Activated gamma-delta T cell (primary cell): ENCODE results near the gene CIDEB.
"Not testable (repeated sequence)": the region's sequence is repeated elsewhere in the genome, so short reads cannot be mapped to it uniquely, and the experiment has no call there.

Source experiments
- DNase-seq: peaks from one replicate; lab custom pipeline; 2025; lab: John Stamatoyannopoulos, UW

The CIDEB gene

DNA sequence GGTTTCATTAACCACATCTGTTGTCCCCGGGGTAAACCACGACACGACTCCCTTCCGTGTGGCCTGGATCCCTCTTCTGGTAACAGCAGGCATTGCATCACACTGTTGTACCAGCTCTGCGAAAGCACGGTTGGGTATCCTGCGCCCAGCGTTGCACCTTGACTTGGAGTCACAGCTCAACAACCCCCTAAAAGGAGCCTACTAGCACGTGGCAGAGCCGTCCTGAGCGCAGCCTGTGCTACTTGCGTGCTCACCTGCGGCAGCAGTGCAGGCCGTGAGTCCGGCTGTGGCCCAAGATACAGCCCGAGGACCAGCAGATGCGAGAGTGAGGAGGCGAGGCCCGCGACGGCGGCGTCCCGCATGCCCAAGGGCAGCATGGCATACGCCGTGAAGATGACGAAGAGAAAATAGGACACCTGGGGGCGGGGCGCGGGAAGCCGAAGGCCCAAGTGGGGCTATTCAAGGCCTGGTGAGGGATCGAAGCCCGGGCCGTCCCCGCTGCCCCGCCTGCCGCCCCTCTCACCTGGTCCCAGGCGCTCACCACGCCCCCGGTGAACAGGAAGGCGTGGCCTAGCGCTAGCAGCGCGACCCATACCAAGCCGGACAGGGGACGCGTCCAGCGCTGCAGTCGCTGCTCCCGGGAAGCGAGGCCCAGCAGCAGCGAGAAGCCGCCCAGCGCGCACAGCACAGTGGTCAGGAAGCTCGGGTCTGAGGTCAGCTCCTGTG is 24.7 kb upstream of the CIDEB start:
- DNase-seq: peak; percentile 27

DNA sequence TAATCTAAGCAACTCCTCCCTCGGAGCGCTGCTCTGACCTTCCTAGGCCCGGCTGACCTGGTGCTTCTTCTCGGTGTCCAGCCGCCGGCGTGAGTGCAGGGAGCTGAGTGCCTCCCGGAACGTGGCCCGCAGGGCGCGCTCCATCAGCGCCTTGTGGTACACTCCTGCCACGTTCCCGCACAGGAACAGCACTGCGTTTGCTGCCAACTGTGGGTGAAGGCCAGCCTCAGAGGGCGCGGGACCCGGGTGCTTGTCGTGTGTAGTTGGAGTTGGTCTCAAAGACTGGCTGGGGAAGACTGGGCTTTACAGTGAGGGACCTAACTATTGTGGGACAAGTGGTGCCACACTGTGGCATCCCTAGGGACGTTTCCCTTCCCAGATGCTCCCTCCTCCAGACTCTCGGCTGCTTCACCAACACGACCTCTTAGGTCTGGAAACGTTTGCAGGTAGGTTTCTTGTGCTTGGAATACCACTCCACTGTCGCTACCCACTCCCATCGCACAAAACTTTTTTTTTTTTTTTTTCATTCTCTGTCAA is 24.0 kb upstream of the CIDEB start:
- no peak for DNase-seq

DNA sequence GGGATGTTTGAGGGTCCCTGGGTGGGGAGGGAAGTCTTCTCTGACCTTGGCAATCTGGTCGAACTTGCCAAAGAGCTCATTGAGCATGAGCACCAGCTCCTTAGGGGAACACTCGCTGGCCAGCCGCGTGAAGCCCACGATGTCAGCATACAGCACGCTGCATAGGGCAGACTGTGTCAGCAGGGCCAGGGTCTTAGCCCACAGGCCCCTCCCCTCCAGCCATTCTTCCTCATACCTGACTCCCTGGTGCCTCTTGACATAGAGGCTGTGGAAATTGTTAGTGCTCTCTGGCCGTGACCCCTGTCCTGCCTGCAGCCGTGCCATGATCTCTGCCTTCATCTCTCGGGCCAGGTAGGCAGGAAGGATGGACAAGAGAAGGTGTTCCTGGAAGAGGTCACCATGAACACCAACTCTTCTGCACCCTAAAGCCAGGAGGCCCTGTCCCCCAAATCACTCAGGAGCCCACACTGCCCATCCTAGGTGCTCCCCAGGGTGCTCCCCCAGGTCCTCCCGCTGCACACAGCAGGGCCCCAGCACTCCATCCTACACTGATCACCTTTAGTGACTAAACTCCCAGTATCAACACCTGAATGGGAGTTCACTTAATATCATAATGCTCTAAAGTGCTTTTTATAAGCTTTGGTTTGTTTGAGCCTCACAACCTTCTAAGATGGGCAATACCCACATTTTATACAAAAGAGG is 23.3 kb upstream of the CIDEB start:
- no peak for DNase-seq

DNA sequence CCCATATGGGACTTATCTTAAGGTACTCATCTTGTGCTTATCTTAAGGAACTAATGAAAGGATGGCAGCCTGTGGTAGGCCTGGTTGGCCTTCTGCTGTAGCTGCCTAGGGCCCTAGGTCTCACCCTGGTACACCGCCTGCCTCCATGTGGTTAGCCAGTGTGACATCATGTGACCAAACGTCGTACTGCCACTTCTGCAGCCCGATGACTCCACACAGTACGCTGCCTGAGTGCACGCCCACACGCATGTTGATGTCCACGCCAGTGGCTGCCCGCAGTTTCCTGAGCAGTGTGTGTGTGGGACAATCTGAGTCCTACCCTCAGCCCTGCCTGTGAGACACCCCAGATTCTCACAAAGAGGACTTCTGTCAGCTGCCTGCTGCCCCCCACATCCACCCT is 22.0 kb upstream of the CIDEB start:
- peak; percentile 49 for DNase-seq

DNA sequence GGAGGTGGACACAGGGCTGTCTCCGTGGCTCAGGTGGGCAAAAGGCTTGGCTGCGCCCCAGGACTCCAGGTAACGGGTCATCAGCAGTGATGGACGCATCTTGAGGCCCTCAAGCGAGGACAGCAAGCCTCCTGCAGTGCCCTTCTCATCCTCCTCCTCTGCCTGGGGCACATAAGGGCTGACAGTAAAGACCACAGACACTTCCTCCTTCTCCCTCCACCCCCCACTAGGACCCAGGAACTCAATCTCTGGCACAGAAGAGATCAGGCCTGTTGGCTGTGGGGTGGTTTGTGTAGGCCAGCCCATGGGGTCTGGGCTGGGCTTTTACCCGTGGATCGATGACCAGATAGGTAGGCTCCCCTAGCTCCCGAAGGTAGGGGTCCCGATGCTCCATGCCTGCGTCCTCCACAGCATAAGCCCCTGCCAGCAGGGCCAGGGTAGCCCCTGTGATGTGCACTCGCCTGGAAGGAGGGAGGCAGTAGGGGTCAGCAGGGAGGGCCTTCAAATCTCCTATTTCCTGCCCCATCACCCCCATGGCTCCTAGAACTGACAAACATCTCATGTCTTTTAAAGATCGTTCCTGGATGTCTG is 21.4 kb upstream of the CIDEB start:
- DNase-seq: no peak

DNA sequence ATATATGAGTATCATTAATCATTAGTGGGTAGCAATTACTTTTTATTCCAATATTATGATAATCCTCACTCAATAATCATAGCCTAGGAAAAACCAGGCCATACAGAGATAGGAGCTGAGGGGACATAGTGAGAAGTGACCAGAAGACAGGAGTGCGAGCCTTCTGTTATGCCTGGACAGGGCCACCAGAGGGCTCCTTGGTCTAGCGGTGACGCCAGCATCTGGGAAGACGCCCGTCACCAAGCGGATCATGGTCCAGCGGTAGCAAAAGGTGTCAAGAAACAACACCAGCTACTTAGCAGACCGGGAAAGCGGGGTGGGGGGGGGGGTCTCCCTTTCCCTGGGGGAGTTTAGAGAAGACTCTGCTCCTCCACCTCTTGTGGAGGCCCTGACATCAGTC is 20.1 kb upstream of the CIDEB start:
- DNase-seq: not testable (repeated sequence)

DNA sequence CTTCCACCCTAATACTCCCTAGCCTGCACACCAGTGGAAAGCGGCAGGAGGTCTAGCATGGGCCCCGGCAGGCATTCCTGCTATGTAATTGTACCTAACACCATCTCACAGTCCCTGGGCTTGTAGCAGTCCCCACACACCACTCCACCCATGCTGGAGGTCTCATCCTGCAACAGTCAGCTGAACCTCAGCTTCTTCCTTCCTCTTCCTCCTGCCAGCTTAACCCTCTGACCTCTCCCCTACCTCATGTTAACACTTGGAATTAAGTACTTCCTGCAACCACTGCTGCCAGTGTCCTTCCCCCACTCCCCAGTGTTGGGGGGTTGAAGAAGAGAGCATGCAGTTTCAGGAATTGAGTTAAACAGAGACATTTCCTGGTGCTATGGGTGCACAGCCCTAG is 19.5 kb upstream of the CIDEB start:
- no peak for DNase-seq

DNA sequence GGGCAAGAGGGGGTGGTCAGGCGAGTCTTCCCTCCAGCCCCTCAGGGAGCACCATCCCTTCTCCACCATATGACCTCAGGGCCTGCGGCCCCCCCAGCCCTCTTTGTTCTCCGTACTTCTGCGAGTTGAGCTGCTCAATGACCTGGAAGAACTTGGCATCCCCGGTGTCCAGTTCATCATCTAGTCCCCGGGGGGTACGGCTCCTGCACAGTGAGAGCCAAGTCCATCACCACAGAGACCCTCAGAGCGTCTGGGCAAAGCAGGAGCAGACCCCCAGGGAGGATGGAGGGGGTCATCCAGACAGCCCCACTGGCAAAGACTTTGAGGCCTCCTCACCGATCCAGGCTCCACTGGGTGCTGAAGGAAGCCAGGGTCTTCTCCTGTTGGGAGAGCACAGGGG is 18.2 kb upstream of the CIDEB start:
- no peak for DNase-seq

DNA sequence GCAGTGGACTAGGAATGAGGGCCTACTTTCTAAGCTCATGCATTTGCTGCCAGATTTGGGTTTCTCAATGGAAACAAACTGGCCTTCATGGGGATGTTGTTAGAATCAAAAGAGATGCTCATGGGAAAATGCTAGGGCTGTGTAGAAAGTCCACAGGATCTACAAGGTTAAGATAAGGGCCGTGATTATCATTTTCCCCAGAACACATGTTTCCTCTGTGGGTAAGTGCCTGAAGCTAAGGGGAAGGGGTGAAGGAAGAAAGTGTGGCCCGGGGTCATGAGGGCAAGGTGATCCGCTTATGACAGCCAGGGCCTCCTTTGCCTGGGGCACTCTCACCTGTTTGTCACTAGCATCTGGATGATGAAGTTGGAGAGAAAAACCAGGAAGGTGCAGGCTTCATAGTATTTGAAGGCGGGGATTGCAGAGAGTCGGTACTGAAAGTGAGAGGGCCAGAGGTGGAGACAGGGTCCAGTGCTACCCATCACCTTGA is 17.3 kb upstream of the CIDEB start:
- DNase-seq: no peak

DNA sequence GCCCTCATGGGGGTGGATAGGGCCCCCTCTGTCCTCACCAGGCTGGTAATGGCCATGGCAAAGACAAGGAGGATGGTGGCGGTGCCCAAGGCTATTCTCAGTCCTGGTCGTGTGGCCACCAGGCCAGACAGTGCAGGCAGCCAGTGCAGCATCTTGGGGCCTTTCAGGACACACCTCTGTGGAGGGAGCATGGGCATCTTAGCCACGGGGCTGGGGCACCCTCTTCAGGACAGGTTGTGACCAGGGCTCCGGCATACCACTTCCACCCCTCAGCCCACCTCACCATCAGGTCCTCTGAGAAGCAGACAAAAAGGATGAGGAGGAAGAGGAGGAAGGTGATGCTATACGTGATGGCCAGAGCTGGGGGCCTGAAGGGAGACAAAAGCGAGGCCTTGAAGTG is 16.2 kb upstream of the CIDEB start:
- no peak for DNase-seq

DNA sequence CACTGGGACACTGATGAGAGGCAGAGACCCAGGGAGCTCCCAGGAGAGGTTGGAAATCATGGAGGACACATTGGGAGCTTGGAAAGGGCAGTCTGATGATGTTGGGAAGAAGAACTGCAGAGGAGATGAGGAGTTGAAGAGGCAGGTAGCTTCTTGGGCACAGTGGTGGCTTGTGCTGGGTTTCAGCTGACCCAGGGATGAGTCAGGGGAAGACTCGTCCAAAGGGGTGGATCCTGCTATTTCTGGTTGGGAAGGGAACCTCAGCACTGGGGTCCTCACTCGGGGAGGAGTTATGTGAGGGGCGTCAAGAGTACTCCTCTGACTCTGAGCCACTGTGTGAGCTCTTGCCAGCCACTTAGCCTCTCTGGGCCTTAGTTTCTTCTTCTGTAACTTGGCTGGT is 15.6 kb upstream of the CIDEB start:
- no peak for DNase-seq

DNA sequence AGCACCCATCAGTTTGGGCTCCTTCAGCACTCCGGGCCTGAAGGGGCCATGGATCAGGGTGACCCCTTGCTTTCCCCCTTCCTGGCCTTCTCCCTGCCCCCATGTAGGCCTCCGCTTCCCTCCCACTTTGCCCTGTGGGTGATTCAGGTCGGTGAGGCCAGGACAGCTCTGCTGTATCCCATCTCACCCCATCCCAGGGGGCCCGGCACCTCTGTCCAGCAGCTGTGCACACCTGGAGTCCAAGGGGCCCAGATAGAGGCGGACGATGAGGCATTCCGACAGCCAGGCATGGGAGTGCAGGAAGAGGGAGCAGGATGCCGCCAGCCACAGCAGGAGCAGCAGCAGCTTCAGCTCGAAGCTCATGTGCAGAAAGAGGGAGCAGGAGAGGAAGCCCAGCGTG is 14.9 kb upstream of the CIDEB start:
- DNase-seq: no peak

DNA sequence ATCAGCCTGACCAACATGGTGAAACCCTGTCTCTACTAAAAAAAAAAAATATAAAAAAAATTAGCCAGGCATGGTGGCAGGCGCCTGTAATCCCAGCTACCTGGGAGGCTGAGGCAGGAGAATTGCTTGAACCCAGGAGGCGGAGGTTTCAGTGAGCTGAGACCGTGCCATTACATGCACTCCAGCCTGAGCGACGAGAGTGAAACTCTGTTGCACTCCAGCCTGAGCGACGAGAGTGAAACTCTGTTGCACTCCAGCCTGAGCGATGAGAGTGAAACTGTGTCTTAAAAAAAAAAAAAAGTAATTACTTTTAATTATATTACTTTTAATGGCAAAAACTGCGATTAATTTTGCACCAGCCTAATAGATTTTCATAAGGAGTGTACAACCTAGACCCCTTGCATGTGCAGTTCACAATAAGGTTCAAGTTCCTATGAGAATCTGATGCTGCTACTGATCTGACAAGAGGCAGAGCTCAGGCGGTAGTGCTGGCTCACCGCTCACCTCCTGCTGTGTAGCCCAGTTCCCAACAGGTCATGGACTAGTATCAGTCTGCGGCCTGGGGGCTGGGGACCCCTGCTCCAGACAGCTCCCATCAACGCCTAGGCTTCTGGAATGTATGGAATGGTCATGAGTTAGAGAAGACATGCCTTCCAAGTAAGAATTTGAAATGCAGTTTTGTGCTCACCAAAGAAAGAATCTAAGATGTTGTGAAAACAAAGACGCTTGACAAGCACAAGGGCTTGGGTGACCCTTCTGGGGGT is 13.6 kb upstream of the CIDEB start:
- DNase-seq: no peak

DNA sequence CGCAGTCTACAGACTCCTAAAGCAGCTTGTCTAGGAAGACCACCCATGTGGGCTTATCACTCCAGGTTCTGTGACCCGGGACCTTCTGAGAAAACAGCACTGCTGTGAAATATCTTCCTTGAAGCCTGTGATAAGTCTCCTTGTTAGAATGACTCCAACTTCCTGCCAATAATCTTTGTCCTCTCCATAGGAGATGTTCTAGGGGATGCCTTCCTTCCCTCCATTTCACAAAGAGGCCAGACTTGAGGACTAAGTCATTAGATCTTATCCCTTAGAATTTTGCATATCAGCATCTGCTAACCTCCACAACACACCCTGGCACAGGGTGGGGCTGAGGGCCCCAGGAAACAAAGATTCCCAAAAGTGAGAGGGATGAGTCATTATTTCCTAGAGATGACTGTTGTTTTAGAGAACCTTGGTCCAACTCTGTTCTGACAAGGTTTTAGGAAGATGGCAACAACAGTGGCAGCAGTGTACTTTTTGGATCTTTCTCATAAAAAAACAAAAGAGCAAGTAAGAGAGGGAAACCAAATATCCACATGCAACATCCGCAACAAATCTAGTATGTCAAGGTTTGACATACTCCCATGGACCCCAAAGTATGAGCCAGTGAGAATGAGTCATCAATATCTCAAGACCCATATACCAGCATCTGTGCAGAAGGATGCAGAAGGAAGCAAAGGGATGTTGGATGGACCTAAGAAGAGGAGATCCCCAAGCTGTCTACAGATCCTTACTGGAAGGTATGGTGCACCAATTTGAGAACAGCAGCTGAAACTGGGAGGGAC is 9.6 kb upstream of the CIDEB start:
- DNase-seq: no peak

DNA sequence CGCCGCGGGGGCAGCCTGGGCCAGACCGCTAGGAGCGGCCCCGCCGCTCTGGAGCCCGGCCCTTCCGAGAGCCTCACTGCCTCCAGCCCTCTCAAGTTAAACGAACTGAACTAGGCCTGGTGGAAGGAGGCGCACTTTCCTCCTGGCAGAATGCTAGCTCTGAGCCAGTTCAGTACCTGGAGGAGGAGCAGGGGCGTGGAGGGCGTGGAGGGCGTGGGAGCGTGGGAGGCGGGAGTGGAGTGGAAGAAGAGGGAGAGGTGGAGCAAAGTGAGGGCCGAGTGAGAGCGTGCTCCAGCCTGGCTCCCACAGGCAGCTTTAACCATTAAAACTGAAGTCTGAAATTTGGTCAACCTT is 8.8 kb upstream of the CIDEB start:
- no peak for DNase-seq

DNA sequence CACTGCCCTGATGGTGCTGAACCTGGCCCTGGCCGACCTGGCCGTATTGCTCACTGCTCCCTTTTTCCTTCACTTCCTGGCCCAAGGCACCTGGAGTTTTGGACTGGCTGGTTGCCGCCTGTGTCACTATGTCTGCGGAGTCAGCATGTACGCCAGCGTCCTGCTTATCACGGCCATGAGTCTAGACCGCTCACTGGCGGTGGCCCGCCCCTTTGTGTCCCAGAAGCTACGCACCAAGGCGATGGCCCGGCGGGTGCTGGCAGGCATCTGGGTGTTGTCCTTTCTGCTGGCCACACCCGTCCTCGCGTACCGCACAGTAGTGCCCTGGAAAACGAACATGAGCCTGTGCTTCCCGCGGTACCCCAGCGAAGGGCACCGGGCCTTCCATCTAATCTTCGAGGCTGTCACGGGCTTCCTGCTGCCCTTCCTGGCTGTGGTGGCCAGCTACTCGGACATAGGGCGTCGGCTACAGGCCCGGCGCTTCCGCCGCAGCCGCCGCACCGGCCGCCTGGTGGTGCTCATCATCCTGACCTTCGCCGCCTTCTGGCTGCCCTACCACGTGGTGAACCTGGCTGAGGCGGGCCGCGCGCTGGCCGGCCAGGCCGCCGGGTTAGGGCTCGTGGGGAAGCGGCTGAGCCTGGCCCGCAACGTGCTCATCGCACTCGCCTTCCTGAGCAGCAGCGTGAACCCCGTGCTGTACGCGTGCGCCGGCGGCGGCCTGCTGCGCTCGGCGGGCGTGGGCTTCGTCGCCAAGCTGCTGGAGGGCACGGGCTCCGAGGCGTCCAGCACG is 8.2 kb upstream of the CIDEB start:
- DNase-seq: no peak

DNA sequence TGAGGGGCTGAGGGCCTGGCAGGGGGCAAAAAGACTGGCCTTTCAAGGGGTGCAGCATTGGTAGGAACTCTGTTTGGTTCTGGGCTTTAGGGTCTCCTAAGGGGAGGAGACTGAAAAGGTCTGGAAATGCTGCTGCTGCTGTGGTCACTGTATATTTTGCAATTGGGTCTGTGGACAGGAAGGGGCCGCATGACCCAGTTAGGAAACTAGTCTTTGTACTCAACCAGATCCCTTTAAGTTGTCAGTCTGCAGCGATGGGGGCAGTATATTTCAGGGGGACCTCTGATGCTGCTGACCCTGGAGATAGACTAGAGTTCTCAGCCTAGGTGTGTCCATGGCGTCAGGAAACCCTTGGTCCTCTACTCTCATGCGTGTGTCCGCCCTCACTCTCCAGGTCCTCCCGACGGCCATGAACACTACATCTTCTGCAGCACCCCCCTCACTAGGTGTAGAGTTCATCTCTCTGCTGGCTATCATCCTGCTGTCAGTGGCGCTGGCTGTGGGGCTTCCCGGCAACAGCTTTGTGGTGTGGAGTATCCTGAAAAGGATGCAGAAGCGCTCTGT is 7.5 kb upstream of the CIDEB start:
- no peak for DNase-seq

DNA sequence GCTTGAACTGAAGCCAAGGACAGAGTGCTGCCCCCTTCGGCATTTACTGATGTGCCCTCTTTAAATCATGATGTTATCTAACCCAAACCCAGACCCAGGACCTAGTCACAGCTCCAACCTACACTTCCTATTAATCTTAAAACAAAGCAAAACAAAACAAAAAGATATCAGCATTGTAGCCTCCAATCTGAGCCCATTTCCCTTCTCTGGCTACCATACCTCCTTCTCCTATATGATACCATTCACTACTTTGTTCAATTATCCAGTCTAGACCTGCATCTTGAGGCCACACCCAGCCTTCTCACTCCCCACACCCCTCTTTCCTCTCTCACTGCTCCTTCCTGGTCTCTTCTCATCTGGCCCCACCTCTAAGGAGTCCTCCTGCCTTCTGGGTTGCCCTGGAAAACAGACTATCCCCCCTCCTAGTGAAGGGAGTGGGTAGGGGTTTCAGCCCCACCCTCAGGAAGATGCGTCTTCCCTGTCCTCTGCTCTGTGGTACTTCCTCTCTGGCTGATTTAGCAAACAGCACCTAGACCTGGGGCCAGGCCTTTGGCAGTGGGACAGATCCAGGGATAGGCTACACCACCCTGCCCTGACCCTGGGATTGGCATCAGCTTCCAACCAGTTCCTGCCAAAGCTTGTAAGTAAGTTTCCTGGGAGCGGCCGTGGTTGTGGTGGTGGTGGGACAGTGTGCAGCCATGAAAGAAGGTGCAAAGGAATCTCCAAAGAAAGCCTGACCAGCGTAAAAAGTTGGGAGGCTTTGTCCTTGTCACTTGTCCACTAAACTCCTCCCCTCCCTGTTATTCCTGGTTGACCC is 6.8 kb upstream of the CIDEB start:
- no peak for DNase-seq

DNA sequence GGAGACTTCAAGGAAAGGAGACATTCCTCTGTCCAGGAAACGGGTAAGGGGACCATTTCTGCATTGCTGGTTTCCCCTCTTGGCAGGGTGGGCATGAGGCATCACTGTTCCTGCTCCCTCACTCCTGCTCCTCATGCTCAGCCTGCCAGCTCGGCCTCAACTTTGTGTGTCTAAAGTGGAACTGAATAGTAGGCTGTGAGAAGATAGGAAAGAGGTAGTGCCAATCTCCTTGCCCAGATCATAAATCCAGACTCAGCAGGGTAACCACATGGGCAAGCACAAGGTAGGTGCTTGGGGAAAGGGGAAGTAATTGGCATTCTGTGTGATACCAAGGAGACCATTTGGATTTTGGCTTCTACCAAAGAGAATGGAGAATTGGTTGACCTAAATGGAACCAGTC is 6.1 kb upstream of the CIDEB start:
- no peak for DNase-seq
